ENCODE results near the gene CLGN.
A peak's percentile ranks its signal among the peaks of the same experiment; 100 is the strongest.

The CLGN gene

GRCh38 chr4:140382732-140383131 lies 44.7 kb downstream of the CLGN start:
- no peak for DNase-seq (ENCODE audit: low read depth)
- H3K4me3 ChIP-seq (ENCODE audit: low read length) = no peak overlapping the region
- no peak for TF ChIP-seq CTCF (conservative IDR thresholded peaks at IDR 0.05; ENCODE audit: low read depth, low read length)

GRCh38 chr4:140374130-140374477 lies 53.3 kb downstream of the CLGN start:
- H3K4me3 ChIP-seq (ENCODE audit: low read length) = peak overlapping the region; percentile 78
- no peak for TF ChIP-seq CTCF (conservative IDR thresholded peaks at IDR 0.05; ENCODE audit: low read depth, low read length)

GRCh38 chr4:140373328-140374129 lies 53.9 kb downstream of the CLGN start, which contains the start of gene SCOC:
Gene SCOC (plus strand): TSS chr4:140373646. CDS start chr4:140379171, 5,525 bp downstream.
- peak; percentile 98 for DNase-seq (ENCODE audit: low read depth)
- TF ChIP-seq CTCF (conservative IDR thresholded peaks at IDR 0.05; ENCODE audit: low read depth, low read length) = no peak
- H3K4me3 ChIP-seq (ENCODE audit: low read length) = peak within 1 kb of the TSS; percentile 78

More at GRCh38 chr4:140374130-140374477, 53.3 kb downstream of the CLGN start:
- no peak for DNase-seq (ENCODE audit: low read depth)

- peak; percentile 16 for TF ChIP-seq CTCF (conservative IDR thresholded peaks at IDR 0.05; ENCODE audit: low read depth, low read length)
- DNase-seq (ENCODE audit: low read depth) = no peak
- peak overlapping the region; percentile 78 for H3K4me3 ChIP-seq (ENCODE audit: low read length)
These were observed 54.6 kb downstream of the CLGN start for GRCh38 chr4:140372751-140373327.

- no peak for DNase-seq (ENCODE audit: low read depth)
- TF ChIP-seq CTCF (conservative IDR thresholded peaks at IDR 0.05; ENCODE audit: low read depth, low read length) = no peak
- H3K4me3 ChIP-seq (ENCODE audit: low read length) = no peak overlapping the region
These were observed 58.8 kb downstream of the CLGN start for GRCh38 chr4:140368686-140369085.

DNA sequence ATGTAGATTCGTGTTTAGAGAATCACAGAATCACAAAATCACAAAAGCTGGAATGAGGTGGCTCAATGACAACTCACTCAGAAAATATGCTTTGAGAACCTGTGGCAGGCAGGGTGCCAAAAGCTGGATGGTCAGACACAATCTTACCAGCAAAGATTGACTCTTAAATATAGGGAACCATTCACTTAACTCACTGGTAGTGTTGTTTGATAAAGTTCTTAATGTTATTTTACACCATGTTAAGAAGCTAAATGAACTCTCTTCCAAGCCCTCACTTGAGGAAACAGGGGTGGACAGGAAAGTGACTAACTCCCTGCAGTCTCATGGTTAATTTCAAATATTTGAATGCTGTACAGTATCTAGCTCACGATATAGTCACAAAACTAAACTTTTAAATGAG lies 59.7 kb downstream of the CLGN start:
- no peak overlapping the region for H3K4me3 ChIP-seq (ENCODE audit: low read length)
- TF ChIP-seq CTCF (conservative IDR thresholded peaks at IDR 0.05; ENCODE audit: low read depth, low read length) = no peak
- no peak for DNase-seq (ENCODE audit: low read depth)

DNA sequence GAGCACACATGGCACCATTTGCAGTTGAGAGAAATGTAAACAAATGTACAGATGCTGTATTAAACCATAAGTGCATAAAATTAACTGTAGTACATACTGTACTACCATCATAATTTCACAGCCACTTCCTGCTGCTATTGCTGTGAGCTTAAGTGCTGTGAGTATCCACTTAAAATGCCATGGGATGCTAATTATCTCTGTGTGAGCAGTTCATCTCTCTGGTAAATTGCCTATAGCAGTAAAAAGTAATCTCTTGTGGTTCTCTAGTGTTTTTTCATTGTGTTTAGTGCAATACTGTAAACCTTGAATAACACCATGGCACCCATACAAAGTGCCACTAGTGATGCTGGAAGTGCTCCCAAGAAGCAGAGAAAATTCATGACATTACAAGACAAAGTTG lies 63.9 kb downstream of the CLGN start:
- TF ChIP-seq CTCF (conservative IDR thresholded peaks at IDR 0.05; ENCODE audit: low read depth, low read length) = no peak
- H3K4me3 ChIP-seq (ENCODE audit: low read length) = no peak overlapping the region
- DNase-seq (ENCODE audit: low read depth) = no peak
